Gastrocnemius medialis (tissue), 4 donors: Measurements from ENCODE around the gene ZNF521. TPM values are rescaled to one million over a fixed set of nuclear protein-coding genes. Genes with fewer than 3 reads are reported as not detected.
"Not testable (repeated sequence)": the region's sequence is repeated elsewhere in the genome, so short reads cannot be mapped to it uniquely, and the experiment has no call there.

Experiments used
- ATAC-seq, 2 donors: fragments of 150-250 bp; one replicate each; pipeline ENCODE4 v1.9.1; 2016
- DNase-seq, 2 donors: peaks; one replicate each; pipeline ENCODE4 v3.0.0-alpha.2; 2019
- H3K27ac ChIP-seq, 4 donors: fragments of 200-600 bp; sonication (generic); 1 replicate in 1 of 4; 2 replicates in 3 of 4; pipeline ENCODE4 v1.5.1; 2016 to 2018; ENCODE audit warnings: mild to moderate bottlenecking in 2 of 4, moderate library complexity in 1 of 4
- H3K27me3 ChIP-seq, 3 donors: fragments of 200-600 bp; sonication (generic) in 2 of 3; 1 replicate in 1 of 3; 2 replicates in 2 of 3; pipeline versions ENCODE4 v1.5.1 to v1.6.0; 2016 to 2019; ENCODE audit warnings: mild to moderate bottlenecking in 1 of 3, moderate library complexity in 1 of 3
- H3K36me3 ChIP-seq, 2 donors: fragments of 200-600 bp; sonication (generic) in 1 of 2; one replicate each; pipeline ENCODE4 v1.5.1; 2017 to 2018
- H3K4me1 ChIP-seq, 2 donors: fragments of 200-600 bp; sonication (generic) in 1 of 2; one replicate each; pipeline ENCODE4 v1.5.1; 2016 to 2017; ENCODE audit warnings: mild to moderate bottlenecking in 2 of 2
- H3K4me3 ChIP-seq, 4 donors: fragments of 200-600 bp; sonication (generic) in 3 of 4; 1 replicate in 1 of 4; 2 replicates in 3 of 4; pipeline ENCODE4 v1.5.1; 2016 to 2019; ENCODE audit warnings: mild to moderate bottlenecking in 2 of 4
- H3K9me3 ChIP-seq, 3 donors: fragments of 200-600 bp; sonication (generic) in 2 of 3; 1 replicate in 1 of 3; 2 replicates in 2 of 3; pipeline ENCODE4 v1.5.1; 2016 to 2019
- POLR2A ChIP-seq, 2 donors: fragments of 450-650 bp; IDR thresholded peaks; one replicate each; pipeline ENCODE4 v1.6.1; 2017; ENCODE audit warnings: antibody characterized with exemption in 2 of 2, mild to moderate bottlenecking in 2 of 2, moderate library complexity in 2 of 2
- in situ Hi-C, 4 donors: fragments of 200-750 bp; cut with MboI; loops; one replicate each; pipeline versions ENCODE4 v1.15.0 to v1.8.0; 2017; ENCODE audit warnings: low sequenced_read_pairs in 4 of 4
- intact Hi-C: fragments of 100-400 bp; cut with DNase I; formaldehyde crosslinking; loops from one replicate; pipeline ENCODE4 v1.15.1; 2023; ENCODE audit warnings: low total_unique reads
- total RNA-seq, 4 donors: library from RNA; depleted of rRNA; stranded (reverse); fragments of >200 nt; gene quantifications; one replicate each; pipeline versions ENCODE4 v1.1.0 to v1.2.3, GENCODE V29; 2016
- TF ChIP-seq, protein P1 (sequence below), 5 experiments: fragments of 450-650 bp in 3 of 5; fragments of 200-600 bp in 2 of 5; sonication (generic) in 2 of 5; IDR thresholded peaks in 4 of 5; conservative IDR thresholded peaks in 1 of 5; 1 replicate in 4 of 5; 2 replicates in 1 of 5; pipeline ENCODE4 v1.5.1; 2016 to 2019; ENCODE audit warnings: antibody characterized with exemption in 5 of 5, mild to moderate bottlenecking in 3 of 5, moderate library complexity in 3 of 5

Gene ZNF521
- total RNA-seq, 4 donors from 2014 or later: 3.5 to 15.6 (median 4.7) TPM

DNA sequence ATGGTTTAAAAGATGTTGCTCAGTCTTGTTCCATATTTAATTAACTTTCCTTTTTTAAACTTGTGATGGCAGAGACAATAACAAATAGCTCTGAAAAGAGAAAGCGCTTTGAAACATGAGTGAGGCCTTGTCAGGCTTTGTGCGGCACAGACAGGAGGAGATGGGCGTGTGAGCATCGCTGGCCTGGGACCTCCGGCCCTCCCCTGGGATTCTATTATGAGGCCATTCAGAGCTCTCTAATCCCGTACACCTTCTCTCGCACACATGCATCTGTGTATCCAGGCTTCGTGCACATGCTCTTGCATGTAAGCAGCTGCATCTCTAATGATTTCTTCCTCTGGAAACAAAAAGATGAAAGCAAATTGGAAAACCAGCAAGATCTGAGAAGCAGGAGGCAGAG, 313.7 kb downstream of the ZNF521 start:
- TF ChIP-seq POLR2A (IDR thresholded peaks at IDR 0.05): no peak
- TF ChIP-seq, protein P1, sequence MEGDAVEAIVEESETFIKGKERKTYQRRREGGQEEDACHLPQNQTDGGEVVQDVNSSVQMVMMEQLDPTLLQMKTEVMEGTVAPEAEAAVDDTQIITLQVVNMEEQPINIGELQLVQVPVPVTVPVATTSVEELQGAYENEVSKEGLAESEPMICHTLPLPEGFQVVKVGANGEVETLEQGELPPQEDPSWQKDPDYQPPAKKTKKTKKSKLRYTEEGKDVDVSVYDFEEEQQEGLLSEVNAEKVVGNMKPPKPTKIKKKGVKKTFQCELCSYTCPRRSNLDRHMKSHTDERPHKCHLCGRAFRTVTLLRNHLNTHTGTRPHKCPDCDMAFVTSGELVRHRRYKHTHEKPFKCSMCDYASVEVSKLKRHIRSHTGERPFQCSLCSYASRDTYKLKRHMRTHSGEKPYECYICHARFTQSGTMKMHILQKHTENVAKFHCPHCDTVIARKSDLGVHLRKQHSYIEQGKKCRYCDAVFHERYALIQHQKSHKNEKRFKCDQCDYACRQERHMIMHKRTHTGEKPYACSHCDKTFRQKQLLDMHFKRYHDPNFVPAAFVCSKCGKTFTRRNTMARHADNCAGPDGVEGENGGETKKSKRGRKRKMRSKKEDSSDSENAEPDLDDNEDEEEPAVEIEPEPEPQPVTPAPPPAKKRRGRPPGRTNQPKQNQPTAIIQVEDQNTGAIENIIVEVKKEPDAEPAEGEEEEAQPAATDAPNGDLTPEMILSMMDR (IDR thresholded peaks at IDR 0.05 in 4 of 5, conservative IDR thresholded peaks at IDR 0.05 in 1 of 5): no peak
- Histone ChIP-seq H3K27me3 (no peaks in the 10 kb centered on the region), H3K27ac (no peak overlapping the region), H3K4me3 (no peak overlapping the region), H3K36me3 (no peaks in the 10 kb centered on the region), H3K9me3 (no peaks in the 10 kb centered on the region), H3K4me1 (peaks cover 0 to 15% of the 10 kb centered on the region in 2 donors)
- no peak for DNase-seq
- in situ Hi-C loops: no loop called here
- ATAC-seq: no peak
- intact Hi-C loops: no loop called here

DNA sequence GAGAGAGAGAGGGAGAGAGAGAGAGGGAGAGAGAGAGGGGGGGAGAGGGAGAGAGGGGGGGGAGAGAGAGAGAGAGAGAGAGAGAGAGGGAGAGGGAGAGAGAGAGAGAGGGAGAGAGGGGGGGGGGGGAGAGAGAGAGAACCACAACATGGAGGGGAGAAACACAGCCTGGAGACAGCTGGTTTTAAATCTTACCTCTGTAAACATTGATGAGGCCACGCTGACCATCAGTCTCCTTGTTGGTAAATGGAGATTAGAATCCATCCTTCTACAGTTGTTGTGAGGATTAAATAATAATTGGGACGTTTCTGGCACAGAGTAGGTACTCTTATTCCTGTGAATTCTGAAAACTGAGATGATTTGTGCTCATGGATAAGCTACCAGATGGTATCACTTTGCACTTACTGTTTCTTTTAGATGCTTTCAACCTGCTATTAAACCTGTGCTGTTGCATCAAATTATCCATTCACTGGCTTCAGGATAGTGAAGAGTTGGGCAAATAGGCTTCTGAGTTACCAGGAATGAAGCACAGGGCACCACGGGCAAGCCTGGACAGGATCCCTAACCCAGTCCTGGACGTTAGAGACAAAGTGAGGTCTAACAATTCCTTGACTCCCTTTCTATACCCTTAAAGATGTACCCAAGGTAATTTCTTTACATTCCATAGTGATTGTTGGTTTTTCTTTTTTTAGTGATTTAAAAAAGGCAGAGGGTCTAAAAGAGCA, 318.1 kb downstream of the ZNF521 start:
- H3K27ac ChIP-seq: no peak overlapping the region
- no peaks in the 10 kb centered on the region for H3K36me3 ChIP-seq
- no peaks in the 10 kb centered on the region for H3K27me3 ChIP-seq
- ATAC-seq (no peak), DNase-seq (no peak)
- intact Hi-C loops: no loop called here
- H3K9me3 ChIP-seq: no peaks in the 10 kb centered on the region
- H3K4me1 ChIP-seq: no peaks in the 10 kb centered on the region
- no peak overlapping the region for H3K4me3 ChIP-seq
- TF ChIP-seq, protein P1 (IDR thresholded peaks at IDR 0.05 in 4 of 5, conservative IDR thresholded peaks at IDR 0.05 in 1 of 5): no peak
- no peak for TF ChIP-seq POLR2A (IDR thresholded peaks at IDR 0.05)
- in situ Hi-C loops: no loop called here

DNA sequence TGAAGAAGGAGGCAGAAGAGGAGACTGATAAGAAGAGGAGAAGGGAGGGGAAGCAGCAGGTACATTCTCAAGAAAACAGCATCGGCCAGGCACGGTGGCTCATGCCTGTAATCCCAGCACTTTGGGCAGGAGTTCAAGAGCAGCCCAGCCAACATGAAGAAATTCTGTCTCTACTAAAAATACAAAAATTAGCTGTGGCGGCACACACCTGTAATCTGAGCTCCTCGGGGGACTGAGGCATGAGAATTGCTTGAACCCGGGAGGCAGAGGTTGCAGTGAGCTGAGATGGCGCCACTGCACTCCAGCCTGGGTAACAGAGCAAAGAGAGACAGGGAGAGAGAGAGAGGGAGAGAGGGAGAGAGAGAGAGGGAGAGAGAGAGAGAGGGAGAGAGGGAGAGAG, 318.8 kb downstream of the ZNF521 start:
- H3K27ac ChIP-seq, intact Hi-C loops, in situ Hi-C loops, H3K9me3 ChIP-seq, ATAC-seq, H3K4me3 ChIP-seq, DNase-seq, H3K27me3 ChIP-seq, H3K36me3 ChIP-seq, H3K4me1 ChIP-seq: not testable (repeated sequence)

GRCh38 chr18:25029802-25030201, 322.2 kb downstream of the ZNF521 start:
- Histone ChIP-seq H3K36me3 (no peaks in the 10 kb centered on the region), H3K27me3 (no peaks in the 10 kb centered on the region), H3K9me3 (no peaks in the 10 kb centered on the region), H3K4me3 (no peak overlapping the region), H3K4me1 (no peaks in the 10 kb centered on the region), H3K27ac (no peak overlapping the region)
- intact Hi-C loops (no loop called here), in situ Hi-C loops (no loop called here)
- DNase-seq: no peak
- ATAC-seq: no peak
- TF ChIP-seq, protein P1 (IDR thresholded peaks at IDR 0.05 in 4 of 5, conservative IDR thresholded peaks at IDR 0.05 in 1 of 5): no peak
- TF ChIP-seq POLR2A (IDR thresholded peaks at IDR 0.05): no peak

- Histone ChIP-seq H3K4me1 (peaks cover 0 to under 1% of the 10 kb centered on the region in 2 donors), H3K36me3 (no peaks in the 10 kb centered on the region), H3K27me3 (no peaks in the 10 kb centered on the region), H3K4me3 (no peak overlapping the region), H3K27ac (no peak overlapping the region), H3K9me3 (peaks cover 0 to 4% (median 0%) of the 10 kb centered on the region in 3 donors)
- ATAC-seq (no peak), DNase-seq (no peak)
- TF ChIP-seq, protein P1 (IDR thresholded peaks at IDR 0.05 in 4 of 5, conservative IDR thresholded peaks at IDR 0.05 in 1 of 5): no peak
- no peak for TF ChIP-seq POLR2A (IDR thresholded peaks at IDR 0.05)
- intact Hi-C loops (no loop called here), in situ Hi-C loops (no loop called here)
Measured at GRCh38 chr18:25019931-25020330, 332.0 kb downstream of the ZNF521 start.
